ENCODE data around the gene ZNF224.

DNA sequence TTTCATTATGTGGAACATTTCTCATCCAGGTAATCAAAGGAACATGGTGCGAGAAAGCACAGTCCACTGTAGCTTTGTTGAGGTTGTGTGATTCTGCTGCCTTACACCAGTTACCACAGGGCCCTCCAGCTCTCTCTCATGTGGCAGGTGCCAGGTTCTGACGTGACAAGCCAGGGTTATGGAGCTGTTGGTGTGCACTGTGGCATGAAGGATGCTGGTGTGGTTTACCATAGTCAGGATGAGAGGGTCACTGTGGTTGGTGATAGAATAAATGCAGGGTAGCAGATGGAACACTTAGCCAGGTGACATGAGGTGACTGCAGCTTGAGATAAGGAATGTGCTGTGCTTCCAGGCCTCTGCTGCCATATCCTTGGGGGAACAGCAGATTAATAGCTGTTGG is 34.9 kb upstream of the ZNF224 start:
- TF ChIP-seq, protein P1, sequence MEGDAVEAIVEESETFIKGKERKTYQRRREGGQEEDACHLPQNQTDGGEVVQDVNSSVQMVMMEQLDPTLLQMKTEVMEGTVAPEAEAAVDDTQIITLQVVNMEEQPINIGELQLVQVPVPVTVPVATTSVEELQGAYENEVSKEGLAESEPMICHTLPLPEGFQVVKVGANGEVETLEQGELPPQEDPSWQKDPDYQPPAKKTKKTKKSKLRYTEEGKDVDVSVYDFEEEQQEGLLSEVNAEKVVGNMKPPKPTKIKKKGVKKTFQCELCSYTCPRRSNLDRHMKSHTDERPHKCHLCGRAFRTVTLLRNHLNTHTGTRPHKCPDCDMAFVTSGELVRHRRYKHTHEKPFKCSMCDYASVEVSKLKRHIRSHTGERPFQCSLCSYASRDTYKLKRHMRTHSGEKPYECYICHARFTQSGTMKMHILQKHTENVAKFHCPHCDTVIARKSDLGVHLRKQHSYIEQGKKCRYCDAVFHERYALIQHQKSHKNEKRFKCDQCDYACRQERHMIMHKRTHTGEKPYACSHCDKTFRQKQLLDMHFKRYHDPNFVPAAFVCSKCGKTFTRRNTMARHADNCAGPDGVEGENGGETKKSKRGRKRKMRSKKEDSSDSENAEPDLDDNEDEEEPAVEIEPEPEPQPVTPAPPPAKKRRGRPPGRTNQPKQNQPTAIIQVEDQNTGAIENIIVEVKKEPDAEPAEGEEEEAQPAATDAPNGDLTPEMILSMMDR (conservative IDR thresholded peaks at IDR 0.05; ENCODE audit: low read depth, low read length): no peak
- no peak for TF ChIP-seq EZH2 (IDR thresholded peaks at IDR 0.05; ENCODE audit: low read length, unreplicated experiment)
